Measurements from ENCODE around the gene GPHB5. TPM values are rescaled to one million over a fixed set of nuclear protein-coding genes. Genes with fewer than 3 reads are reported as not detected.

The GPHB5 gene
- total RNA-seq, 1 donor from 2014 or later, result not detected

DNA sequence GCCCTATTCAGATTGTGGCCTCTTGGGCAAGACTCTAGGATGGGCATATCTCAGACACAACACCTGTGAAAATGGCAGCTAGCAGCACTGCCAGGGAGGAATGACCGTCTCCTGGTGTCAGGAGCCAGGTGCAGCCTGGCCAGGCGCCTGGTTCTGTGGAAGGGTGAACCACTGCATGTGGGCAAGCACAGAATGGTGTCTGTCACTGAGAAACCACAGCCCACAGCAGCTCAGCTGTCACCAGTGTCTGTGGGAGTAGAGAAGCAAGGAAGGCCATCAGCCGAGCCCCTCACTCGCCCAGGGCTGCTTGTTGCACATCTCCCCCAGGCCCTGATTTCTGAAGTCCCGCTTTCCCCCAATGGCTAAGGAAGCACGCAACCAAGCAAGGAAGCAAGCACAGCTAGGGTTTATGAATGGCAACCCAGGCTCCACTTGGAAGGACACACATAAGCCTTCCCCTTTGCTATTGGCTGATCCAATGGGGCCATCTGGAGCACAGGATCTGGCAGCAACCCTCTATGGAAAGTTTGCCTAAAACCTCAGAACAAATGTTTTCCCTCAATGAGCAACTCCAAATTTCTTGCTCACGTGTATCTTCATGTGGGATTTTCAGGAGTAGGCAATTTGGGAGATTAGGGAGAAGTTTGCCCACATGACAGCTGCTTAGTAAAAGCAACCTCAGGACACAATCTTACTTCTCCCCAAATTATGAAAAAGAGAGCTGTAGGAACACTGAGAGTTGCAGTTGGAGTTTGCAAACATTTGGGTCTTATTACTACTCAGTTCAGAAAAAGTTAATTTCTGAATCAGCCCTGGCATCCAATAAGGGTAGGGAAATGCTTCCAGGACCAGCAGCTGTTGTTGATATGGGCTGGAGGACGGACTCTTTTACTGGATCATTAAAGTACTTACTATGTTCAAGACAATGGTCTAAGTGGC is 44.7 kb downstream of the GPHB5 start:
- no peak for TF ChIP-seq CTCF (IDR thresholded peaks at IDR 0.05; ENCODE audit: insufficient read depth, low read length, poor library complexity, severe bottlenecking)
- Histone ChIP-seq H3K36me3 (ENCODE audit: control insufficient read depth, insufficient read depth, low read length) (no peaks in the 10 kb centered on the region), H3K4me3 (ENCODE audit: low read depth, low read length) (no peak overlapping the region), H3K27me3 (ENCODE audit: control insufficient read depth, insufficient read depth, low read length) (peaks cover 2% of the 10 kb centered on the region)
- DNase-seq (ENCODE audit: low read depth), result no peak

DNA sequence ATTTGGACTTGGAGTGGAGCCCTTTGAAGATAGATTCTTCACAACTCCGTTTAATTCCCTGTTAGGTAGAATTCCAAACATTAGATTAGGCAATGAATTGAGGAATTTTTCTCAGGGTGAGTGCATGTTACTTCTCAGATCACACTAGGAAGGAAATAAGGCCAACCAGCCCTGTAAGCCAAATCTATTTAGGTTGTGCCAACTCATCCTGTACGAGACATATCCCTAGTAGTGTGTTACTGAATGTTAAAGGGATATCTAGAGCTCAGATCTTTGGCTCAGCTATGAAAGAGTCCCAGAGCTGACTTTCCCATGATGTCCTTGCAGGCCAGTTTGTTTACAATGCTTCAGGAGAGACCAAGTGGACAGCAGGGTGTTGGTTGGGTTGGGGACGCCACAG is 45.6 kb downstream of the GPHB5 start:
- DNase-seq (ENCODE audit: low read depth), result no peak
- Histone ChIP-seq H3K4me3 (ENCODE audit: low read depth, low read length) (no peak overlapping the region), H3K27me3 (ENCODE audit: control insufficient read depth, insufficient read depth, low read length) (peaks cover 2% of the 10 kb centered on the region), H3K36me3 (ENCODE audit: control insufficient read depth, insufficient read depth, low read length) (no peaks in the 10 kb centered on the region)
- no peak for TF ChIP-seq CTCF (IDR thresholded peaks at IDR 0.05; ENCODE audit: insufficient read depth, low read length, poor library complexity, severe bottlenecking)

- no peak for TF ChIP-seq CTCF (IDR thresholded peaks at IDR 0.05; ENCODE audit: insufficient read depth, low read length, poor library complexity, severe bottlenecking)
- peaks cover 2% of the 10 kb centered on the region for H3K27me3 ChIP-seq (ENCODE audit: control insufficient read depth, insufficient read depth, low read length)
- no peaks in the 10 kb centered on the region for H3K36me3 ChIP-seq (ENCODE audit: control insufficient read depth, insufficient read depth, low read length)
- no peak overlapping the region for H3K4me3 ChIP-seq (ENCODE audit: low read depth, low read length)
- DNase-seq (ENCODE audit: low read depth), result no peak
Observed at GRCh38 chr14:63269561-63270225, 49.0 kb downstream of the GPHB5 start.

- TF ChIP-seq CTCF (IDR thresholded peaks at IDR 0.05; ENCODE audit: insufficient read depth, low read length, poor library complexity, severe bottlenecking), result no peak
- Histone ChIP-seq H3K4me3 (ENCODE audit: low read depth, low read length) (no peak overlapping the region), H3K27me3 (ENCODE audit: control insufficient read depth, insufficient read depth, low read length) (peaks cover 1% of the 10 kb centered on the region), H3K36me3 (ENCODE audit: control insufficient read depth, insufficient read depth, low read length) (no peaks in the 10 kb centered on the region)
- DNase-seq (ENCODE audit: low read depth), result no peak
Observed at GRCh38 chr14:63268771-63269170, 50.0 kb downstream of the GPHB5 start.

DNA sequence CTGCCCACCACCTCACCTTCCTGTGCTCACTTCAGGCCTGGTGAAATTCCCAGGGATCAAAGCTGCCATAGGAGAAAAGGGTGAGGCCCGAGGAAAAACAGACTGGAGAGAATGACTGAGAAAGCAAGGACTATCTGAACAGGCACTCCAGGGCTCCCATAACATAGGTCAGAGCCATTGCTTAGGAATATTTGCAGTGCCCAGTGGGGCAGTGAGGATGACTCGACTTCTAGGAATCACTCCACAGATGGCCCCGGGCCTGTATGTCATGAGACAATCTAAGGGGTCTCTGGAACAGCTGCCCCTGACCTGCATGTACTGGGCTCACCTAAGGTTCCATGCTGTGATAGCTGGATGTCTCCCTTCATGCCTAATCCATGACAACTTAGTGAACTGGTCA is 51.6 kb downstream of the GPHB5 start:
- no peak for TF ChIP-seq CTCF (IDR thresholded peaks at IDR 0.05; ENCODE audit: insufficient read depth, low read length, poor library complexity, severe bottlenecking)
- no peaks in the 10 kb centered on the region for H3K36me3 ChIP-seq (ENCODE audit: control insufficient read depth, insufficient read depth, low read length)
- no peak overlapping the region for H3K4me3 ChIP-seq (ENCODE audit: low read depth, low read length)
- no peak for DNase-seq (ENCODE audit: low read depth)
- no peaks in the 10 kb centered on the region for H3K27me3 ChIP-seq (ENCODE audit: control insufficient read depth, insufficient read depth, low read length)

Measured in kidney epithelial cell (primary cell).